Peyer's patch (tissue), 4 donors: ENCODE results near the gene FKBP9.
"Not testable (repeated sequence)": the region's sequence is repeated elsewhere in the genome, so short reads cannot be mapped to it uniquely, and the experiment has no call there.

ENCODE experiments used
- POLR2A ChIP-seq, 2 donors: fragments of 450-650 bp; IDR thresholded peaks; one replicate each; pipeline ENCODE4 v1.5.1; 2017; ENCODE audit warnings: antibody characterized with exemption in 2 of 2, mild to moderate bottlenecking in 2 of 2, moderate library complexity in 2 of 2
- TF ChIP-seq, protein P1 (sequence below), 6 experiments: fragments of 450-650 bp in 4 of 6; fragments of 200-600 bp in 2 of 6; sonication (generic) in 1 of 6; IDR thresholded peaks; one replicate each; pipeline ENCODE4 v1.5.1; 2017 to 2019; ENCODE audit warnings: antibody characterized with exemption in 6 of 6, mild to moderate bottlenecking in 3 of 6, moderate library complexity in 1 of 6

DNA sequence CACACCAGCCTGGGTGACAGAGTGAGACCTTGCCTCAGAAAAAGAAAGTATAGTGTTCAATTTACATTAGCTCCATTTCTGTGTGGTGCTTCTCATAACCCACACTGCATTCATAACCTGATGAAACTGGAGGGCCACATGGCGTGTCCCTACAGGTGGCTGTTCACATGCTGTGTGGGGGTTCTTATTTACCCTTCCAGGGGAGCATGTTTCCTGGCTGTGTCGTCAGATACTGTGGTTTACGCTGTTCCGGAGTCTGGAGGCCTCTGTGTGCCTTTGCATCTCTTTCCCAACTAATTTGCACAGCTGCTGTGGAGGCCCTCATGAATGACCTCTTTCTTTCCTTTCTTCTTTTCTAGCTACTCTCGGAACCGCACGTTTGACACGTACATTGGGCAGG is 30.9 kb downstream of the FKBP9 start:
- TF ChIP-seq, protein P1, sequence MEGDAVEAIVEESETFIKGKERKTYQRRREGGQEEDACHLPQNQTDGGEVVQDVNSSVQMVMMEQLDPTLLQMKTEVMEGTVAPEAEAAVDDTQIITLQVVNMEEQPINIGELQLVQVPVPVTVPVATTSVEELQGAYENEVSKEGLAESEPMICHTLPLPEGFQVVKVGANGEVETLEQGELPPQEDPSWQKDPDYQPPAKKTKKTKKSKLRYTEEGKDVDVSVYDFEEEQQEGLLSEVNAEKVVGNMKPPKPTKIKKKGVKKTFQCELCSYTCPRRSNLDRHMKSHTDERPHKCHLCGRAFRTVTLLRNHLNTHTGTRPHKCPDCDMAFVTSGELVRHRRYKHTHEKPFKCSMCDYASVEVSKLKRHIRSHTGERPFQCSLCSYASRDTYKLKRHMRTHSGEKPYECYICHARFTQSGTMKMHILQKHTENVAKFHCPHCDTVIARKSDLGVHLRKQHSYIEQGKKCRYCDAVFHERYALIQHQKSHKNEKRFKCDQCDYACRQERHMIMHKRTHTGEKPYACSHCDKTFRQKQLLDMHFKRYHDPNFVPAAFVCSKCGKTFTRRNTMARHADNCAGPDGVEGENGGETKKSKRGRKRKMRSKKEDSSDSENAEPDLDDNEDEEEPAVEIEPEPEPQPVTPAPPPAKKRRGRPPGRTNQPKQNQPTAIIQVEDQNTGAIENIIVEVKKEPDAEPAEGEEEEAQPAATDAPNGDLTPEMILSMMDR (IDR thresholded peaks at IDR 0.05), result not testable (repeated sequence)
- TF ChIP-seq POLR2A (IDR thresholded peaks at IDR 0.05), result not testable (repeated sequence)
